HEK293 (cell line): Measurements from ENCODE around the gene CASZ1.

Experiments
- CTCF ChIA-PET: fragments of 350-600 bp; formaldehyde crosslinking; extraction: SDS; loops from one replicate; lab custom pipeline; 2021; ENCODE audit warnings: antibody characterized with exemption; lab: Yijun Ruan, JAX
- POLR2A ChIA-PET: fragments of 300-600 bp; formaldehyde crosslinking; extraction: SDS; loops from one replicate; lab custom pipeline; 2020; ENCODE audit warnings: antibody characterized with exemption, inconsistent platforms; lab: Yijun Ruan, JAX
- H3K27ac ChIP-seq: fragments of 200-500 bp; sonication (Bioruptor generic); 2 replicates; pipeline ENCODE4 v1.5.1; 2014; ENCODE audit warnings: low read depth, low read length, control low read depth, inconsistent platforms; ENCODE audit errors: extremely low read depth
- H3K36me3 ChIP-seq, 2 experiments: fragments of 200-500 bp in 1 of 2; sonication (Bioruptor generic) in 1 of 2; 1 replicate in 1 of 2; 2 replicates in 1 of 2; pipeline ENCODE4 v1.5.1; 2014 to 2017; ENCODE audit warnings: inconsistent platforms in 2 of 2, low read length in 2 of 2; ENCODE audit not compliant: control insufficient read depth in 2 of 2, insufficient read depth in 1 of 2
- H3K4me1 ChIP-seq: fragments of 200-500 bp; sonication (Bioruptor generic); 2 replicates; pipeline ENCODE4 v1.5.1; 2014; ENCODE audit warnings: mild to moderate bottlenecking, low read length, inconsistent platforms; ENCODE audit not compliant: control insufficient read depth, insufficient read depth
- H3K4me3 ChIP-seq: 2 replicates; pipeline ENCODE4 v1.5.1; 2011; ENCODE audit warnings: low read depth, mild to moderate bottlenecking, control low read depth, low read length, moderate library complexity
- H3K9me3 ChIP-seq: fragments of 200-500 bp; sonication (Bioruptor generic); 2 replicates; pipeline ENCODE4 v1.5.1; 2014; ENCODE audit warnings: low read depth, low read length, inconsistent platforms; ENCODE audit not compliant: control insufficient read depth, insufficient read depth
- BCL11B ChIP-seq: fragments of 450-650 bp; formaldehyde crosslinking; IDR thresholded peaks from 2 replicates; pipeline ENCODE4 v1.5.1; 2016; ENCODE audit warnings: low read depth, missing biosample characterization, missing genetic modification characterization
- EGR2 ChIP-seq: fragments of 450-650 bp; formaldehyde crosslinking; IDR thresholded peaks from 2 replicates; pipeline ENCODE4 v1.5.1; 2016; ENCODE audit warnings: low read depth, missing biosample characterization, missing genetic modification characterization
- HOXC10 ChIP-seq: sonication (generic); formaldehyde crosslinking; IDR thresholded peaks from 2 replicates; pipeline ENCODE4 v1.8.1; 2023; ENCODE audit warnings: mild to moderate bottlenecking, missing genetic modification reagents
- KLF10 ChIP-seq: fragments of 450-650 bp; IDR thresholded peaks from 2 replicates; pipeline ENCODE4 v1.5.1; 2018; ENCODE audit warnings: missing biosample characterization, mild to moderate bottlenecking, missing genetic modification characterization
- ZBTB17 ChIP-seq: fragments of 450-650 bp; formaldehyde crosslinking; IDR thresholded peaks from 2 replicates; pipeline ENCODE4 v1.5.1; 2016; ENCODE audit warnings: missing biosample characterization, missing genetic modification characterization
- ZFHX2 ChIP-seq: fragments of 450-650 bp; formaldehyde crosslinking; conservative IDR thresholded peaks from 2 replicates; pipeline ENCODE4 v1.5.1; 2016; ENCODE audit warnings: missing biosample characterization, missing genetic modification characterization
- ZFP41 ChIP-seq: fragments of 450-650 bp; formaldehyde crosslinking; IDR thresholded peaks from 2 replicates; pipeline ENCODE4 v1.5.1; 2016; ENCODE audit warnings: missing biosample characterization, missing genetic modification characterization, borderline replicate concordance
- ZNF10 ChIP-seq: fragments of 450-650 bp; formaldehyde crosslinking; IDR thresholded peaks from 2 replicates; pipeline ENCODE4 v1.5.1; 2017; ENCODE audit warnings: missing biosample characterization, missing genetic modification characterization
- ZNF114 ChIP-seq: fragments of 450-650 bp; formaldehyde crosslinking; IDR thresholded peaks from 2 replicates; pipeline ENCODE4 v1.5.0; 2017; ENCODE audit warnings: missing biosample characterization, missing genetic modification characterization
- ZNF140 ChIP-seq: fragments of 450-650 bp; formaldehyde crosslinking; IDR thresholded peaks from 2 replicates; pipeline ENCODE4 v1.5.1; 2016; ENCODE audit warnings: missing biosample characterization, missing genetic modification characterization
- ZNF184 ChIP-seq: fragments of 450-650 bp; IDR thresholded peaks from 2 replicates; pipeline ENCODE4 v1.5.1; 2018; ENCODE audit warnings: missing biosample characterization, mild to moderate bottlenecking, missing genetic modification characterization
- ZNF274 ChIP-seq, 2 experiments: fragments of 200-500 bp in 1 of 2; fragments of 450-650 bp in 1 of 2; sonication (Bioruptor generic) in 1 of 2; formaldehyde crosslinking in 1 of 2; IDR thresholded peaks; 2 replicates each; pipeline versions ENCODE4 v1.5.1 to v1.6.1; 2014 to 2016; ENCODE audit warnings: borderline replicate concordance in 1 of 2, inconsistent platforms in 1 of 2, low read length in 1 of 2, missing biosample characterization in 1 of 2, missing genetic modification characterization in 1 of 2
- ZNF324 ChIP-seq: fragments of 450-650 bp; formaldehyde crosslinking; IDR thresholded peaks from 2 replicates; pipeline ENCODE4 v1.5.1; 2016; ENCODE audit warnings: missing biosample characterization, missing genetic modification characterization
- ZNF366 ChIP-seq: fragments of 450-650 bp; formaldehyde crosslinking; conservative IDR thresholded peaks from 2 replicates; pipeline ENCODE4 v1.5.1; 2016; ENCODE audit warnings: missing biosample characterization, missing genetic modification characterization
- ZNF521 ChIP-seq: fragments of 450-650 bp; formaldehyde crosslinking; IDR thresholded peaks from 2 replicates; pipeline ENCODE4 v1.5.1; 2017; ENCODE audit warnings: missing biosample characterization, mild to moderate bottlenecking, missing genetic modification characterization
- ZNF529 ChIP-seq: fragments of 450-650 bp; formaldehyde crosslinking; IDR thresholded peaks from 2 replicates; pipeline ENCODE4 v1.5.1; 2017; ENCODE audit warnings: missing genetic modification characterization, missing biosample characterization; ENCODE audit not compliant: insufficient replicate concordance
- ZNF544 ChIP-seq: fragments of 450-650 bp; formaldehyde crosslinking; IDR thresholded peaks from 2 replicates; pipeline ENCODE4 v1.5.0; 2017; ENCODE audit warnings: missing biosample characterization, missing genetic modification characterization
- ZNF571 ChIP-seq: fragments of 450-650 bp; formaldehyde crosslinking; IDR thresholded peaks from 2 replicates; pipeline ENCODE4 v1.5.0; 2017; ENCODE audit warnings: missing biosample characterization, missing genetic modification characterization
- ZNF610 ChIP-seq: fragments of 450-650 bp; formaldehyde crosslinking; IDR thresholded peaks from 2 replicates; pipeline ENCODE4 v1.5.1; 2016; ENCODE audit warnings: missing biosample characterization, missing genetic modification characterization, borderline replicate concordance
- ZNF677 ChIP-seq: fragments of 450-650 bp; IDR thresholded peaks from 2 replicates; pipeline ENCODE4 v1.5.0; 2018; ENCODE audit warnings: missing biosample characterization, mild to moderate bottlenecking, missing genetic modification characterization, moderate library complexity
- ZNF701 ChIP-seq: fragments of 450-650 bp; formaldehyde crosslinking; IDR thresholded peaks from 2 replicates; pipeline ENCODE4 v1.5.1; 2016; ENCODE audit warnings: missing biosample characterization, missing genetic modification characterization
- ZNF791 ChIP-seq: fragments of 450-650 bp; formaldehyde crosslinking; IDR thresholded peaks from 2 replicates; pipeline ENCODE4 v1.5.1; 2016; ENCODE audit warnings: missing biosample characterization, missing genetic modification characterization
- TF ChIP-seq, protein P1 (sequence below): fragments of 450-650 bp; formaldehyde crosslinking; IDR thresholded peaks from 2 replicates; pipeline ENCODE4 v1.5.1; 2016; ENCODE audit warnings: missing biosample characterization, missing genetic modification characterization
- TF ChIP-seq, protein P2 (sequence below): fragments of 450-650 bp; formaldehyde crosslinking; optimal IDR thresholded peaks from 2 replicates; pipeline ENCODE3; 2016; ENCODE audit warnings: missing biosample characterization, mild to moderate bottlenecking, missing genetic modification characterization
- TF ChIP-seq, protein P3 (sequence below): fragments of 450-650 bp; formaldehyde crosslinking; IDR thresholded peaks from 2 replicates; pipeline ENCODE4 v1.5.1; 2017; ENCODE audit warnings: missing biosample characterization, missing genetic modification characterization
- TF ChIP-seq, protein P4 (sequence below): fragments of 450-650 bp; formaldehyde crosslinking; IDR thresholded peaks from 2 replicates; pipeline ENCODE4 v1.5.1; 2017; ENCODE audit warnings: missing biosample characterization, mild to moderate bottlenecking, missing genetic modification characterization, moderate library complexity
- TF ChIP-seq, protein P5 (sequence below): fragments of 450-650 bp; formaldehyde crosslinking; IDR thresholded peaks from 2 replicates; pipeline ENCODE4 v1.5.1; 2017; ENCODE audit warnings: missing biosample characterization, missing genetic modification characterization
- TF ChIP-seq, protein P6 (sequence below): fragments of 450-650 bp; formaldehyde crosslinking; IDR thresholded peaks from 2 replicates; pipeline ENCODE4 v1.5.1; 2016; ENCODE audit warnings: missing biosample characterization, missing genetic modification characterization

Gene CASZ1

DNA sequence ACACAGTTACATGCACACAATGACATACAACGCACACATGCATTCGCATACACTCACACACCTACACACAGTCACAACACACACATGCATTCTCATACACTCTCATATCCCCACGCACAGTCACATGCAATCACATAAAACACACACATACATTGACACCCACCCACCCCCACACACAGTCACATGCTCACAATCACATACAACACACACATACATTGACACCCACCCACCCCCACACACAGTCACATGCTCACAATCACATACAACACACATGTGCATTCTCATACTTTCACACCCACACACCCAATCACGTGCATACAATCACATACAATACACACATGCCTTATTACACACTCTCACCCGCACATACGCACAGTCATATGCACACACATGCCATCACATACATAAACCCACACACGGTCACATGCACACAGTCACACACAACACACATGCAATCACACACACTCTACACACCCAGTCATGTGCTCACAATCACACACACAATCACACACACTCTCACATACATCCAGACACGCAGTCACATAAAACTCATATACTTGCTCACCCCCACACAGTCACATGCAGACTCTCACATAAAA is 134.3 kb downstream of the CASZ1 start:
- ChIA-PET CTCF (no interaction called here), POLR2A (no interaction called here)
- peaks cover 0 to 31% of the 10 kb centered on the region in 2 experiments; a peak in 1 of 3 replicates for H3K36me3 ChIP-seq
- TF ChIP-seq ZNF610 (tag by site-specific recombination), result no peak
- TF ChIP-seq KLF10 (tag by site-specific recombination), result no peak
- TF ChIP-seq ZNF677 (tag by site-specific recombination), result no peak
- no peak for TF ChIP-seq ZNF10 (tag by site-specific recombination)
- no peak for TF ChIP-seq HOXC10 (CRISPR knock-in tag)
- TF ChIP-seq ZFP41, result no peak
- TF ChIP-seq ZNF544 (tag by site-specific recombination), result 0 out of 2 replicates have a peak, but pooled peaks have one; percentile 31
- TF ChIP-seq, protein P1, sequence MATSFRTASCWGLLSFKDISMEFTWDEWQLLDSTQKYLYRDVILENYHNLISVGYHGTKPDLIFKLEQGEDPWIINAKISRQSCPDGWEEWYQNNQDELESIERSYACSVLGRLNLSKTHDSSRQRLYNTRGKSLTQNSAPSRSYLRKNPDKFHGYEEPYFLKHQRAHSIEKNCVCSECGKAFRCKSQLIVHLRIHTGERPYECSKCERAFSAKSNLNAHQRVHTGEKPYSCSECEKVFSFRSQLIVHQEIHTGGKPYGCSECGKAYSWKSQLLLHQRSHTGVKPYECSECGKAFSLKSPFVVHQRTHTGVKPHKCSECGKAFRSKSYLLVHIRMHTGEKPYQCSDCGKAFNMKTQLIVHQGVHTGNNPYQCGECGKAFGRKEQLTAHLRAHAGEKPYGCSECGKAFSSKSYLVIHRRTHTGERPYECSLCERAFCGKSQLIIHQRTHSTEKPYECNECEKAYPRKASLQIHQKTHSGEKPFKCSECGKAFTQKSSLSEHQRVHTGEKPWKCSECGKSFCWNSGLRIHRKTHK (tag by site-specific recombination), result no peak
- TF ChIP-seq, protein P2, sequence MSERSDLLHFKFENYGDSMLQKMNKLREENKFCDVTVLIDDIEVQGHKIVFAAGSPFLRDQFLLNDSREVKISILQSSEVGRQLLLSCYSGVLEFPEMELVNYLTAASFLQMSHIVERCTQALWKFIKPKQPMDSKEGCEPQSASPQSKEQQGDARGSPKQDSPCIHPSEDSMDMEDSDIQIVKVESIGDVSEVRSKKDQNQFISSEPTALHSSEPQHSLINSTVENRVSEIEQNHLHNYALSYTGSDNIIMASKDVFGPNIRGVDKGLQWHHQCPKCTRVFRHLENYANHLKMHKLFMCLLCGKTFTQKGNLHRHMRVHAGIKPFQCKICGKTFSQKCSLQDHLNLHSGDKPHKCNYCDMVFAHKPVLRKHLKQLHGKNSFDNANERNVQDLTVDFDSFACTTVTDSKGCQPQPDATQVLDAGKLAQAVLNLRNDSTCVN, result peak; percentile 4
- TF ChIP-seq, protein P3, sequence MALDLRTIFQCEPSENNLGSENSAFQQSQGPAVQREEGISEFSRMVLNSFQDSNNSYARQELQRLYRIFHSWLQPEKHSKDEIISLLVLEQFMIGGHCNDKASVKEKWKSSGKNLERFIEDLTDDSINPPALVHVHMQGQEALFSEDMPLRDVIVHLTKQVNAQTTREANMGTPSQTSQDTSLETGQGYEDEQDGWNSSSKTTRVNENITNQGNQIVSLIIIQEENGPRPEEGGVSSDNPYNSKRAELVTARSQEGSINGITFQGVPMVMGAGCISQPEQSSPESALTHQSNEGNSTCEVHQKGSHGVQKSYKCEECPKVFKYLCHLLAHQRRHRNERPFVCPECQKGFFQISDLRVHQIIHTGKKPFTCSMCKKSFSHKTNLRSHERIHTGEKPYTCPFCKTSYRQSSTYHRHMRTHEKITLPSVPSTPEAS (tag by site-specific recombination), result peak; percentile 21; the same call in 1 of the 2 replicates
- no peak for TF ChIP-seq ZNF366 (tag by site-specific recombination)
- TF ChIP-seq ZFHX2 (tag by site-specific recombination), result peak; percentile 82
- no peak for TF ChIP-seq ZNF140
- TF ChIP-seq ZNF791 (tag by site-specific recombination), result no peak
- TF ChIP-seq ZNF324 (tag by site-specific recombination), result no peak
- TF ChIP-seq ZNF529 (tag by site-specific recombination), result no peak
- TF ChIP-seq, protein P4, sequence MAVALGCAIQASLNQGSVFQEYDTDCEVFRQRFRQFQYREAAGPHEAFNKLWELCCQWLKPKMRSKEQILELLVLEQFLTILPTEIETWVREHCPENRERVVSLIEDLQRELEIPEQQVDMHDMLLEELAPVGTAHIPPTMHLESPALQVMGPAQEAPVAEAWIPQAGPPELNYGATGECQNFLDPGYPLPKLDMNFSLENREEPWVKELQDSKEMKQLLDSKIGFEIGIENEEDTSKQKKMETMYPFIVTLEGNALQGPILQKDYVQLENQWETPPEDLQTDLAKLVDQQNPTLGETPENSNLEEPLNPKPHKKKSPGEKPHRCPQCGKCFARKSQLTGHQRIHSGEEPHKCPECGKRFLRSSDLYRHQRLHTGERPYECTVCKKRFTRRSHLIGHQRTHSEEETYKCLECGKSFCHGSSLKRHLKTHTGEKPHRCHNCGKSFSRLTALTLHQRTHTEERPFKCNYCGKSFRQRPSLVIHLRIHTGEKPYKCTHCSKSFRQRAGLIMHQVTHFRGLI (tag by site-specific recombination), result no peak
- TF ChIP-seq ZNF701 (tag by site-specific recombination), result no peak
- no peak for TF ChIP-seq BCL11B
- no peak for TF ChIP-seq ZNF521
- peak; percentile 82 for TF ChIP-seq EGR2 (tag by site-specific recombination)
- TF ChIP-seq, protein P5, sequence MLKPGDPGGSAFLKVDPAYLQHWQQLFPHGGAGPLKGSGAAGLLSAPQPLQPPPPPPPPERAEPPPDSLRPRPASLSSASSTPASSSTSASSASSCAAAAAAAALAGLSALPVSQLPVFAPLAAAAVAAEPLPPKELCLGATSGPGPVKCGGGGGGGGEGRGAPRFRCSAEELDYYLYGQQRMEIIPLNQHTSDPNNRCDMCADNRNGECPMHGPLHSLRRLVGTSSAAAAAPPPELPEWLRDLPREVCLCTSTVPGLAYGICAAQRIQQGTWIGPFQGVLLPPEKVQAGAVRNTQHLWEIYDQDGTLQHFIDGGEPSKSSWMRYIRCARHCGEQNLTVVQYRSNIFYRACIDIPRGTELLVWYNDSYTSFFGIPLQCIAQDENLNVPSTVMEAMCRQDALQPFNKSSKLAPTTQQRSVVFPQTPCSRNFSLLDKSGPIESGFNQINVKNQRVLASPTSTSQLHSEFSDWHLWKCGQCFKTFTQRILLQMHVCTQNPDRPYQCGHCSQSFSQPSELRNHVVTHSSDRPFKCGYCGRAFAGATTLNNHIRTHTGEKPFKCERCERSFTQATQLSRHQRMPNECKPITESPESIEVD (tag by site-specific recombination), result no peak
- 0 out of 2 replicates have a peak, but pooled peaks have one; percentile 31 for TF ChIP-seq ZNF571
- TF ChIP-seq ZNF114, result no peak
- TF ChIP-seq, protein P6, sequence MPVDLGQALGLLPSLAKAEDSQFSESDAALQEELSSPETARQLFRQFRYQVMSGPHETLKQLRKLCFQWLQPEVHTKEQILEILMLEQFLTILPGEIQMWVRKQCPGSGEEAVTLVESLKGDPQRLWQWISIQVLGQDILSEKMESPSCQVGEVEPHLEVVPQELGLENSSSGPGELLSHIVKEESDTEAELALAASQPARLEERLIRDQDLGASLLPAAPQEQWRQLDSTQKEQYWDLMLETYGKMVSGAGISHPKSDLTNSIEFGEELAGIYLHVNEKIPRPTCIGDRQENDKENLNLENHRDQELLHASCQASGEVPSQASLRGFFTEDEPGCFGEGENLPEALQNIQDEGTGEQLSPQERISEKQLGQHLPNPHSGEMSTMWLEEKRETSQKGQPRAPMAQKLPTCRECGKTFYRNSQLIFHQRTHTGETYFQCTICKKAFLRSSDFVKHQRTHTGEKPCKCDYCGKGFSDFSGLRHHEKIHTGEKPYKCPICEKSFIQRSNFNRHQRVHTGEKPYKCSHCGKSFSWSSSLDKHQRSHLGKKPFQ, result peak; percentile 74
- TF ChIP-seq ZNF184 (tag by site-specific recombination), result no peak
- TF ChIP-seq ZBTB17 (tag by site-specific recombination), result no peak
- TF ChIP-seq ZNF274 (IDR thresholded peaks at IDR 0.05; ENCODE audit: low read length), result no peak
- TF ChIP-seq ZNF274 (tag by site-specific recombination; IDR thresholded peaks at IDR 0.05; ENCODE audit: borderline replicate concordance), result no peak
- no peaks in the 10 kb centered on the region for H3K4me1 ChIP-seq
- H3K4me3 ChIP-seq, result no peak overlapping the region
- H3K9me3 ChIP-seq, result no peaks in the 10 kb centered on the region
- no peak overlapping the region for H3K27ac ChIP-seq
